HepG2 (cell line): ENCODE results near the gene APBB3. TPM values are rescaled to one million over a fixed set of nuclear protein-coding genes. Genes with fewer than 3 reads are reported as not detected.

Experiments used
- ARNTL ChIP-seq: sonication (generic); formaldehyde crosslinking; IDR thresholded peaks from 2 replicates; pipeline ENCODE4 v1.4.0; 2020; ENCODE audit warnings: mild to moderate bottlenecking, missing genetic modification reagents
- CENPX ChIP-seq: sonication (generic); formaldehyde crosslinking; IDR thresholded peaks from 2 replicates; pipeline ENCODE4 v1.9.0; 2021; ENCODE audit warnings: mild to moderate bottlenecking, missing genetic modification reagents, moderate library complexity
- EHMT2 ChIP-seq: fragments of 200-600 bp; sonication (generic); IDR thresholded peaks from 2 replicates; pipeline ENCODE4 v1.7.0; 2017; ENCODE audit warnings: antibody characterized with exemption, low read depth, low read length, borderline replicate concordance
- FLYWCH1 ChIP-seq: sonication (generic); formaldehyde crosslinking; IDR thresholded peaks from 2 replicates; pipeline ENCODE4 v1.8.1; 2023; ENCODE audit warnings: mild to moderate bottlenecking, missing genetic modification reagents
- GZF1 ChIP-seq: sonication (generic); formaldehyde crosslinking; IDR thresholded peaks from 2 replicates; pipeline ENCODE4 v1.5.1; 2020; ENCODE audit warnings: mild to moderate bottlenecking, missing genetic modification reagents
- HOXA7 ChIP-seq: sonication (generic); formaldehyde crosslinking; IDR thresholded peaks from 2 replicates; pipeline ENCODE4 v1.8.1; 2022; ENCODE audit warnings: mild to moderate bottlenecking, missing genetic modification reagents, moderate library complexity
- IKZF4 ChIP-seq: sonication (generic); formaldehyde crosslinking; IDR thresholded peaks from 2 replicates; pipeline ENCODE4 v1.5.1; 2020; ENCODE audit warnings: borderline replicate concordance, mild to moderate bottlenecking, low read depth, missing genetic modification reagents; ENCODE audit errors: not compliant biosample characterization
- PAF1 ChIP-seq: IDR thresholded peaks from 2 replicates; pipeline ENCODE4 v1.6.1; 2016; ENCODE audit warnings: missing genetic modification reagents, missing compliant biosample characterization
- SP1 ChIP-seq, 2 experiments: fragments of 450-650 bp in 1 of 2; sonication (generic) in 1 of 2; formaldehyde crosslinking in 1 of 2; IDR thresholded peaks; 2 replicates each; pipeline versions ENCODE4 v1.4.0 to v1.6.1; 2016 to 2020; ENCODE audit warnings: missing genetic modification reagents in 1 of 2
- ZBTB8A ChIP-seq: sonication (generic); formaldehyde crosslinking; IDR thresholded peaks from 2 replicates; pipeline ENCODE4 v1.4.0; 2020; ENCODE audit warnings: mild to moderate bottlenecking, low read depth, missing genetic modification reagents, borderline replicate concordance
- ZNF264 ChIP-seq: sonication (generic); formaldehyde crosslinking; IDR thresholded peaks from 2 replicates; pipeline ENCODE4 v1.4.0; 2020; ENCODE audit warnings: missing genetic modification reagents
- ZNF34 ChIP-seq: sonication (generic); formaldehyde crosslinking; IDR thresholded peaks from 2 replicates; pipeline ENCODE4 v1.4.0; 2020; ENCODE audit warnings: mild to moderate bottlenecking, missing genetic modification reagents, borderline replicate concordance
- ZNF446 ChIP-seq: sonication (generic); formaldehyde crosslinking; IDR thresholded peaks from 2 replicates; pipeline ENCODE4 v1.5.0; 2020; ENCODE audit warnings: mild to moderate bottlenecking, missing genetic modification reagents
- ZNF572 ChIP-seq: sonication (generic); formaldehyde crosslinking; IDR thresholded peaks from 2 replicates; pipeline ENCODE4 v1.5.1; 2020; ENCODE audit warnings: mild to moderate bottlenecking, missing genetic modification reagents
- ZNF615 ChIP-seq: sonication (generic); formaldehyde crosslinking; IDR thresholded peaks from 2 replicates; pipeline ENCODE4 v1.5.0; 2020; ENCODE audit warnings: mild to moderate bottlenecking, missing genetic modification reagents, borderline replicate concordance
- ZNF713 ChIP-seq: sonication (generic); formaldehyde crosslinking; IDR thresholded peaks from 2 replicates; pipeline ENCODE4 v1.4.0; 2020; ENCODE audit warnings: mild to moderate bottlenecking, missing genetic modification reagents
- ZNF747 ChIP-seq: sonication (generic); formaldehyde crosslinking; IDR thresholded peaks from 2 replicates; pipeline ENCODE4 v1.8.1; 2023; ENCODE audit warnings: missing genetic modification reagents, mild to moderate bottlenecking, borderline replicate concordance
- ZNF782 ChIP-seq: sonication (generic); formaldehyde crosslinking; IDR thresholded peaks from 2 replicates; pipeline ENCODE4 v1.4.0; 2020; ENCODE audit warnings: missing genetic modification reagents, mild to moderate bottlenecking, borderline replicate concordance
- ZNF83 ChIP-seq: sonication (generic); formaldehyde crosslinking; IDR thresholded peaks from 2 replicates; pipeline ENCODE4 v1.4.0; 2020; ENCODE audit warnings: missing genetic modification reagents, mild to moderate bottlenecking, borderline replicate concordance
- ZSCAN9 ChIP-seq: IDR thresholded peaks from 2 replicates; pipeline ENCODE4 v1.6.1; 2016; ENCODE audit warnings: borderline replicate concordance
- polyA plus RNA-seq, 8 experiments: library from polyadenylated mRNA; depleted of rRNA in 3 of 8; stranded (reverse) in 7 of 8; unstranded in 1 of 8; fragments of >200 nt; fragmentation: Illumina TruSeq in 4 of 8; extraction: Trizol in 4 of 8; gene quantifications; 2 replicates each; pipeline versions ENCODE4 v1.2.1 to v1.2.3, GENCODE V29; 2011 to 2016; ENCODE audit warnings: low read depth in 4 of 8, missing spikeins in 1 of 8, mixed read lengths in 1 of 8; ENCODE audit not compliant: insufficient read depth in 1 of 8
- total RNA-seq, 5 experiments: library from RNA; depleted of rRNA; stranded (reverse); fragments of >200 nt; fragmentation: Illumina TruSeq; extraction: Trizol; gene quantifications; 2 replicates each; pipeline ENCODE4 v1.2.3, GENCODE V29; 2016; ENCODE audit warnings: low read depth in 1 of 5
- TF ChIP-seq, protein P1 (sequence below): sonication (generic); formaldehyde crosslinking; IDR thresholded peaks from 2 replicates; pipeline ENCODE4 v1.4.0; 2020; ENCODE audit warnings: mild to moderate bottlenecking, low read depth, missing genetic modification reagents
- TF ChIP-seq, protein P2 (sequence below): sonication (generic); formaldehyde crosslinking; IDR thresholded peaks from 2 replicates; pipeline ENCODE4 v1.8.1; 2023; ENCODE audit warnings: mild to moderate bottlenecking, missing genetic modification reagents, borderline replicate concordance
- TF ChIP-seq, protein P3 (sequence below): sonication (generic); formaldehyde crosslinking; IDR thresholded peaks from 2 replicates; pipeline ENCODE4 v1.5.1; 2020; ENCODE audit warnings: missing genetic modification reagents, mild to moderate bottlenecking, borderline replicate concordance
- TF ChIP-seq, protein P4 (sequence below): sonication (generic); formaldehyde crosslinking; IDR thresholded peaks from 2 replicates; pipeline ENCODE4 v1.4.0; 2020; ENCODE audit warnings: missing genetic modification reagents

The APBB3 gene
- total and polyA plus RNA-seq, 2 of the 13 experiments (the other 11 are each of a cell fraction or from before 2014, with no cell fraction given): 0.38 to 0.78 TPM

DNA sequence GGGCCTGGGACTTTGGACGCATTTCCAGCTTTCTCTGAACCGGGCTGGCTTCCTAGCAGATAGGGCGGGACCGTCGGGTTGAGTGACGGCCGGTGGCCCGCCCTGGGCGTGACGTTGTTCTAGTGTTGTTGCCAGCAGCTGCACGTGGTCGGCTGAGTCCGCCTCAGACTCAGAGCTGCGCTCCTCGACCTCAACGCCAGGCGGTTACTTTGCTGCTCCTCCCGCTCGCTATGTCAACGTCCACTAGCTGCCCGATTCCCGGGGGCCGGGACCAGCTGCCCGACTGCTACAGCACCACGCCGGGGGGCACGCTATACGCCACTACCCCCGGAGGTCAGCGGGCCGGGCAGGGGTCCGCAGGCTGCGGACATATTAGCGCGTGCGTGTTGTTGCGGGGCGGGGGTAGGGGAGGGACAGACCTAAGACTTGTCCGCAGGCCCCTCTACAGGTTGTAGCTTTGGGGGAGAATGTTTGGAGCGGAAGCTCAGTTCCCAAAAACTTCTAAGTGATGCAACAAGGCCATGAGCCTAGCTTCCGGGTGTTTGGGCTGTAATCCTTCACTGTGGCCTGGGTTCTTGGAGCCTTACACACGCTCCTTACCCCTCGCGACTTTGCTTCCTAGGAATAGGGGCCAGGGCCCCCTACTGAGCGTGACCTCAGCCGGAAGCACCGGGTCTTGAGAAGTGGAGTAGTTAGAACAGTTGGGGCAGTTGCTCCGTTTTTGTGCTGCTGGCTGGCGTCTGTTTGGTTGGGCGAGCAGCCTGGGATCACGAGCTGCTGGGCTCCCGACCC, 16.7 kb downstream of the APBB3 start, which contains the start of gene EIF4EBP3 (continued):
- TF ChIP-seq ZNF782 (CRISPR knock-in tag) (no peak), FLYWCH1 (CRISPR knock-in tag) (no peak), EHMT2 (no peak), GZF1 (no peak), PAF1 (no peak), ZNF747 (peak; percentile 80; the same call in 1 of the 2 replicates), ZNF83 (no peak), IKZF4 (CRISPR knock-in tag) (peak; percentile 84), ZNF446 (no peak), CENPX (no peak), HOXA7 (CRISPR knock-in tag) (no peak), ZNF34 (0 out of 2 replicates have a peak, but pooled peaks have one; percentile 1), ZNF264 (CRISPR knock-in tag) (peak; percentile 82; the same call in 1 of the 2 replicates), ZSCAN9 (peak; percentile 81; the same call in 1 of the 2 replicates), ZNF572 (CRISPR knock-in tag) (no peak), ZBTB8A (no peak), SP1 (IDR thresholded peaks at IDR 0.05) (no peak), SP1 (CRISPR knock-in tag; IDR thresholded peaks at IDR 0.05) (peak; percentile 68), ZNF615 (CRISPR knock-in tag) (0 out of 2 replicates have a peak, but pooled peaks have one; percentile 51), ZNF713 (CRISPR knock-in tag) (0 out of 2 replicates have a peak, but pooled peaks have one; percentile 43), ARNTL (CRISPR knock-in tag) (peak; percentile 87)
- TF ChIP-seq, protein P1, sequence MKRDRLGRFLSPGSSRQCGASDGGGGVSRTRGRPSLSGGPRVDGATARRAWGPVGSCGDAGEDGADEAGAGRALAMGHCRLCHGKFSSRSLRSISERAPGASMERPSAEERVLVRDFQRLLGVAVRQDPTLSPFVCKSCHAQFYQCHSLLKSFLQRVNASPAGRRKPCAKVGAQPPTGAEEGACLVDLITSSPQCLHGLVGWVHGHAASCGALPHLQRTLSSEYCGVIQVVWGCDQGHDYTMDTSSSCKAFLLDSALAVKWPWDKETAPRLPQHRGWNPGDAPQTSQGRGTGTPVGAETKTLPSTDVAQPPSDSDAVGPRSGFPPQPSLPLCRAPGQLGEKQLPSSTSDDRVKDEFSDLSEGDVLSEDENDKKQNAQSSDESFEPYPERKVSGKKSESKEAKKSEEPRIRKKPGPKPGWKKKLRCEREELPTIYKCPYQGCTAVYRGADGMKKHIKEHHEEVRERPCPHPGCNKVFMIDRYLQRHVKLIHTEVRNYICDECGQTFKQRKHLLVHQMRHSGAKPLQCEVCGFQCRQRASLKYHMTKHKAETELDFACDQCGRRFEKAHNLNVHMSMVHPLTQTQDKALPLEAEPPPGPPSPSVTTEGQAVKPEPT: 0 out of 2 replicates have a peak, but pooled peaks have one; percentile 40
- TF ChIP-seq, protein P2, sequence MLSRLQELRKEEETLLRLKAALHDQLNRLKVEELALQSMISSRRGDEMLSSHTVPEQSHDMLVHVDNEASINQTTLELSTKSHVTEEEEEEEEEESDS (CRISPR knock-in tag): no peak; the same call in 1 of the 2 replicates
- TF ChIP-seq, protein P3, sequence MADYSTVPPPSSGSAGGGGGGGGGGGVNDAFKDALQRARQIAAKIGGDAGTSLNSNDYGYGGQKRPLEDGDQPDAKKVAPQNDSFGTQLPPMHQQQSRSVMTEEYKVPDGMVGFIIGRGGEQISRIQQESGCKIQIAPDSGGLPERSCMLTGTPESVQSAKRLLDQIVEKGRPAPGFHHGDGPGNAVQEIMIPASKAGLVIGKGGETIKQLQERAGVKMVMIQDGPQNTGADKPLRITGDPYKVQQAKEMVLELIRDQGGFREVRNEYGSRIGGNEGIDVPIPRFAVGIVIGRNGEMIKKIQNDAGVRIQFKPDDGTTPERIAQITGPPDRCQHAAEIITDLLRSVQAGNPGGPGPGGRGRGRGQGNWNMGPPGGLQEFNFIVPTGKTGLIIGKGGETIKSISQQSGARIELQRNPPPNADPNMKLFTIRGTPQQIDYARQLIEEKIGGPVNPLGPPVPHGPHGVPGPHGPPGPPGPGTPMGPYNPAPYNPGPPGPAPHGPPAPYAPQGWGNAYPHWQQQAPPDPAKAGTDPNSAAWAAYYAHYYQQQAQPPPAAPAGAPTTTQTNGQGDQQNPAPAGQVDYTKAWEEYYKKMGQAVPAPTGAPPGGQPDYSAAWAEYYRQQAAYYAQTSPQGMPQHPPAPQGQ (CRISPR knock-in tag): no peak
- TF ChIP-seq, protein P4, sequence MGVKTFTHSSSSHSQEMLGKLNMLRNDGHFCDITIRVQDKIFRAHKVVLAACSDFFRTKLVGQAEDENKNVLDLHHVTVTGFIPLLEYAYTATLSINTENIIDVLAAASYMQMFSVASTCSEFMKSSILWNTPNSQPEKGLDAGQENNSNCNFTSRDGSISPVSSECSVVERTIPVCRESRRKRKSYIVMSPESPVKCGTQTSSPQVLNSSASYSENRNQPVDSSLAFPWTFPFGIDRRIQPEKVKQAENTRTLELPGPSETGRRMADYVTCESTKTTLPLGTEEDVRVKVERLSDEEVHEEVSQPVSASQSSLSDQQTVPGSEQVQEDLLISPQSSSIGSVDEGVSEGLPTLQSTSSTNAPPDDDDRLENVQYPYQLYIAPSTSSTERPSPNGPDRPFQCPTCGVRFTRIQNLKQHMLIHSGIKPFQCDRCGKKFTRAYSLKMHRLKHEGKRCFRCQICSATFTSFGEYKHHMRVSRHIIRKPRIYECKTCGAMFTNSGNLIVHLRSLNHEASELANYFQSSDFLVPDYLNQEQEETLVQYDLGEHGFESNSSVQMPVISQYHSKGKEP: no peak
